Measurements from ENCODE around the gene PTPN14. TPM values are rescaled to one million over a fixed set of nuclear protein-coding genes. Genes with fewer than 3 reads are reported as not detected.
A peak's percentile ranks its signal among the peaks of the same experiment; 100 is the strongest.
"Not testable (repeated sequence)": the region's sequence is repeated elsewhere in the genome, so short reads cannot be mapped to it uniquely, and the experiment has no call there.

Gene PTPN14
- total RNA-seq = 10 to 100 TPM in 1 of 3 donors, 1 to 10 TPM in 2; 5.8 to 49.0 (median 8.3) TPM
- long read RNA-seq, donor 1, full-length matches to known transcripts = 5 of 18 reads
- long read RNA-seq, donor 1, partial matches to known transcripts = 4 of 18 reads
- long read RNA-seq, donor 1, other reads (novel, unspliced or antisense) = 9 of 18 reads
- long read RNA-seq, donor 2 = 0 reads

- intact Hi-C loops (cut with DNase I, micrococcal nuclease) = no loop called here
- DNase-seq (peak; percentile 79 to 85 (median 84)), ATAC-seq (peak; percentile 88)
- Histone ChIP-seq H3K4me3 (peak within 1 kb of the TSS; percentile 34), H3K36me3 (ENCODE audit: low read depth) (no peaks in the 10 kb centered on the region), H3K4me1 (ENCODE audit: low read depth) (peaks cover 5% of the 10 kb centered on the region), H3K9me3 (no peaks in the 10 kb centered on the region)
- TF ChIP-seq CTCF (IDR thresholded peaks at IDR 0.05) = no peak
Measured at GRCh38 chr1:214551436-214552173, at the start of gene PTPN14. TSS of gene PTPN14 (minus strand) at chr1:214551602. CDS start at chr1:214464803, 86,799 bp downstream.

DNA sequence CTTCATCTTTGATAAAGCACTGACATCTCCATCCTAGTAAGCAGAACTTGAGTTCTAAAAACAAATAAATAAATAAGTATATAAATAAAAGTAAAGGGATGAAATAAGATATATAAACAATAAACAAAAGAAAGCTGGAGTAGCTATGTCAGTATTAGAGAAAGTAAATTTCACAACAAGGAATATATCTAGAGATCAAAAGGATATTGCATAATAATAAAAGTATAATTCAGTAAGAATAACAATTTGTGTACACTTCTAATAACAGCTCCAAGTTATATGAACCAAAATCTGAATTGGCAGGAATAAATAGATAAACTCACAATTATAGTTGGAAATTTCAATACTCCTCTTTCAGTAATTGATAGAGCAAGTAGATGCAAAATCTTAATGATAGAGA is 41.8 kb upstream of the PTPN14 start:
- H3K36me3 ChIP-seq (ENCODE audit: low read depth) = no peaks in the 10 kb centered on the region
- ATAC-seq (no peak), DNase-seq (no peak)
- intact Hi-C loops (cut with DNase I, micrococcal nuclease) = no loop called here
- no peak for TF ChIP-seq CTCF (IDR thresholded peaks at IDR 0.05)
- no peak overlapping the region for H3K4me3 ChIP-seq
- H3K9me3 ChIP-seq = no peaks in the 10 kb centered on the region
- H3K4me1 ChIP-seq (ENCODE audit: low read depth) = no peaks in the 10 kb centered on the region

- H3K9me3 ChIP-seq; H3K36me3 ChIP-seq (ENCODE audit: low read depth); H3K4me1 ChIP-seq (ENCODE audit: low read depth); DNase-seq; ATAC-seq; H3K4me3 ChIP-seq; intact Hi-C loops (cut with DNase I, micrococcal nuclease): not testable (repeated sequence)
Measured at GRCh38 chr1:214591918-214592317, 40.5 kb upstream of the PTPN14 start.

DNA sequence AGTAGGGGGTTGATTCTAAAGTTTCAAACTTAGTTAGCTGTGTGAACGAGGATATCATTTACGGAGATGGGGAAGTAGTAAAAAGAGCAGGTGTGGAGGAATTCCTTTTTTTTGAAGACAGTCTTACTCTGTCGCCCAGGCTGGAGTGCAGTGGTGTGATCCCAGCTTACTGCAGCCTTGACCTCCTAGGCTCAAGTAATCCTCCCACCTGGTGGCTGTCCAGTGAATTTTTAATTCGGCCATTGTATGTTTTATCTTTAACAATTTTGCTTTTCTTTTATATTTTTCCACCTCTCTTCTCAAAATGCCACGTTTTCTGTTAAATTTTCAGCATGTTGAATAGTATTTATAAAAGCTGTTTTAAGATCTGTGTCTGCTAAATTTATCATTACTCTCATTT is 39.3 kb upstream of the PTPN14 start:
- Histone ChIP-seq H3K4me1 (ENCODE audit: low read depth) (no peaks in the 10 kb centered on the region), H3K36me3 (ENCODE audit: low read depth) (no peaks in the 10 kb centered on the region), H3K9me3 (no peaks in the 10 kb centered on the region), H3K4me3 (no peak overlapping the region)
- no peak for TF ChIP-seq CTCF (IDR thresholded peaks at IDR 0.05)
- intact Hi-C loops (cut with DNase I, micrococcal nuclease) = no loop called here
- DNase-seq (no peak), ATAC-seq (no peak)

DNA sequence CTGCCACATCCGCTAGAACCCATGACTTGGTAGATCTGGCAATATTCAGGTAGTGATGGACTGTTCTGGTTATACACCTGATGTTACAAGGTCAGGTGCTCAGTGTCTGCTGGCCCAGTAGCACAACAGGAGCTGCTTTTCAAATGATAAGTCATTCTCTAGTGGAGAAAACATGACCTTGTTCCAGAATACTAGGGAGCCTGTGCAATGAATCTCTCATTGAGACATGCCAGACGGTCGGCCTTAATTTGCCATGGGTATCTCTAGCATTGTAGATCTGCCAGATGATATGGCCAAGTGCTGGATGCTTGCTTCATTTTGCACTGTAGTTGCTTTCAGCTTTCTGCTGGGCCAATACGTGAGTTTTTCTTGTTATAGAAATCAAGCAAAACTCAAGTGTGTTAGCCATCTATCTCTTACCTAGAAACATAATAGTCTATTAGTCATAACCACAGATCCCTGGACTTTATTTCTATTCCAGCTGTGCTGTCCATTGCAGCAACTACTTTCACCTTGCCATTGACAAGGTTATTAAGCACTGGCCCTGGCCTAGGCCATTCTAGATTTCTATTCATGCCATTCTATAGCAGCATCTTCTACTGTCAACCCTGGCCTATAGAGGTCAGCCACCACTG is 37.7 kb upstream of the PTPN14 start:
- ATAC-seq (no peak), DNase-seq (no peak)
- Histone ChIP-seq H3K4me3 (no peak overlapping the region), H3K9me3 (no peaks in the 10 kb centered on the region), H3K36me3 (ENCODE audit: low read depth) (no peaks in the 10 kb centered on the region), H3K4me1 (ENCODE audit: low read depth) (no peaks in the 10 kb centered on the region)
- intact Hi-C loops (cut with DNase I, micrococcal nuclease) = loop anchor here (5.0 kb wide), 1 partner anchor 257 kb away; no protein-coding TSS in a partner anchor
- no peak for TF ChIP-seq CTCF (IDR thresholded peaks at IDR 0.05)

DNA sequence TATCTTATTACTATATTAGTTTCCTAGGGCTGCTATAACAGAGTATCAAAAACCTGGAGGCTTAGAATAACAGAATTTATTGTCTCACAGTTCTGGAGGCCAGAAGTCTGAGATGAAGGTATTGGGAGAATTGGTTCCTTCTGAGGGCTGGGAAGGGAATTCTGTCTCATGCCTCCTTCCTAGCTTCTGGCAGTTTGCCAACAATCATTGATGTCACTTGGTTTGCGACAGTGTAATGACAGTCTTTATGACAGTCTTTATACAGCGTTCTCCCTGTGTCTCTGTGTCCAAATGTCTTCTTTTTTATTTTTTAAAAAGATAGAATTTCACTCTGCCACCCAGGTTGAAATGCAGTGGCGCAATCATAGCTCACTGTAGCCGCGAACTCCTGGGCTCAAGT is 35.8 kb upstream of the PTPN14 start:
- no peak for TF ChIP-seq CTCF (IDR thresholded peaks at IDR 0.05)
- Histone ChIP-seq H3K36me3 (ENCODE audit: low read depth) (no peaks in the 10 kb centered on the region), H3K9me3 (no peaks in the 10 kb centered on the region), H3K4me3 (no peak overlapping the region), H3K4me1 (ENCODE audit: low read depth) (no peaks in the 10 kb centered on the region)
- intact Hi-C loops (cut with DNase I, micrococcal nuclease) = loop anchor here (5.0 kb wide), 1 partner anchor 255 kb away; no protein-coding TSS in a partner anchor
- no peak for ATAC-seq
- no peak for DNase-seq
